Measurements from ENCODE around the gene MFAP2. TPM values are rescaled to one million over a fixed set of nuclear protein-coding genes. Genes with fewer than 3 reads are reported as not detected.

The MFAP2 gene
- polyA plus RNA-seq, 1 donor = 78.6 TPM

GRCh38 chr1:17008208-17008855 lies 27.9 kb upstream of the MFAP2 start:
- DNase-seq (ENCODE audit: low read depth) = no peak

- no peak for DNase-seq (ENCODE audit: low read depth)
These were observed 26.7 kb upstream of the MFAP2 start for GRCh38 chr1:17007121-17007520.

GRCh38 chr1:17005365-17005740 lies 24.9 kb upstream of the MFAP2 start:
- DNase-seq (ENCODE audit: low read depth) = no peak

GRCh38 chr1:17004466-17005364 lies 24.3 kb upstream of the MFAP2 start:
- DNase-seq (ENCODE audit: low read depth) = no peak

GRCh38 chr1:17002524-17002902 lies 22.1 kb upstream of the MFAP2 start:
- DNase-seq (ENCODE audit: low read depth) = no peak

- no peak for DNase-seq (ENCODE audit: low read depth)
These were observed 21.5 kb upstream of the MFAP2 start for GRCh38 chr1:17001760-17002523.

GRCh38 chr1:16999863-17000262 lies 19.4 kb upstream of the MFAP2 start:
- DNase-seq (ENCODE audit: low read depth) = no peak

GRCh38 chr1:16998589-16998988 lies 18.2 kb upstream of the MFAP2 start:
- no peak for DNase-seq (ENCODE audit: low read depth)

GRCh38 chr1:16996845-16997244 lies 16.4 kb upstream of the MFAP2 start:
- DNase-seq (ENCODE audit: low read depth) = no peak

GRCh38 chr1:16993521-16994038 lies 13.2 kb upstream of the MFAP2 start:
- DNase-seq (ENCODE audit: low read depth) = no peak

GRCh38 chr1:16992675-16993074 lies 12.3 kb upstream of the MFAP2 start:
- no peak for DNase-seq (ENCODE audit: low read depth)

GRCh38 chr1:16992102-16992501 lies 11.7 kb upstream of the MFAP2 start:
- DNase-seq (ENCODE audit: low read depth) = no peak

- DNase-seq (ENCODE audit: low read depth) = no peak
These were observed 11.2 kb upstream of the MFAP2 start for GRCh38 chr1:16991571-16991970.

GRCh38 chr1:16989676-16990391 lies 9.4 kb upstream of the MFAP2 start:
- DNase-seq (ENCODE audit: low read depth) = no peak

GRCh38 chr1:16988210-16988609 lies 7.8 kb upstream of the MFAP2 start:
- DNase-seq (ENCODE audit: low read depth) = no peak

- DNase-seq (ENCODE audit: low read depth) = no peak
These were observed 6.5 kb upstream of the MFAP2 start for GRCh38 chr1:16986962-16987361.

GRCh38 chr1:16986560-16986959 lies 6.1 kb upstream of the MFAP2 start:
- DNase-seq (ENCODE audit: low read depth) = no peak

GRCh38 chr1:16986113-16986512 lies 5.7 kb upstream of the MFAP2 start:
- no peak for DNase-seq (ENCODE audit: low read depth)

- no peak for DNase-seq (ENCODE audit: low read depth)
These were observed 4.3 kb upstream of the MFAP2 start for GRCh38 chr1:16984717-16985116.

GRCh38 chr1:16983649-16984048 lies 3.2 kb upstream of the MFAP2 start:
- no peak for DNase-seq (ENCODE audit: low read depth)

- no peak for DNase-seq (ENCODE audit: low read depth)
These were observed 2.5 kb upstream of the MFAP2 start for GRCh38 chr1:16982902-16983301.

All from forelimb muscle (tissue), 1 donor.